Heart right ventricle (tissue), 16 donors: ENCODE data around the gene TMEM63A. TPM values are rescaled to one million over a fixed set of nuclear protein-coding genes. Genes with fewer than 3 reads are reported as not detected.

Experiments
- ATAC-seq, 8 donors: fragments of 200-7000 bp; cut with Tn5 transposase; one replicate each; pipeline ENCODE4 v1.9.1; 2020; ENCODE audit warnings: mild to moderate bottlenecking in 8 of 8, moderate library complexity in 8 of 8, moderate number of reproducible peaks in 1 of 8
- DNase-seq, 2 donors: peaks; one replicate each; pipeline ENCODE4 v3.0.0-alpha.2; 2020
- H3K27ac ChIP-seq, 10 donors: fragments of 200-600 bp; sonication (generic) in 2 of 10; one replicate each; pipeline versions ENCODE4 v1.5.0 to v1.8.0; 2020 to 2022; ENCODE audit warnings: mild to moderate bottlenecking in 3 of 10
- H3K27me3 ChIP-seq, 7 donors: fragments of 200-600 bp; one replicate each; pipeline ENCODE4 v1.8.0; 2021 to 2022; ENCODE audit warnings: mild to moderate bottlenecking in 2 of 7
- H3K36me3 ChIP-seq, 9 donors: fragments of 200-600 bp; sonication (generic) in 1 of 9; one replicate each; pipeline versions ENCODE4 v1.5.0 to v1.8.0; 2020 to 2022; ENCODE audit warnings: mild to moderate bottlenecking in 2 of 9
- H3K4me1 ChIP-seq, 9 donors: fragments of 200-600 bp; sonication (generic) in 1 of 9; one replicate each; pipeline versions ENCODE4 v1.5.0 to v1.8.0; 2020 to 2022; ENCODE audit warnings: mild to moderate bottlenecking in 4 of 9
- H3K4me3 ChIP-seq, 10 donors: fragments of 200-600 bp; sonication (generic) in 2 of 10; one replicate each; pipeline versions ENCODE4 v1.5.0 to v1.8.0; 2020 to 2022; ENCODE audit warnings: mild to moderate bottlenecking in 7 of 10, moderate library complexity in 2 of 10
- H3K9me3 ChIP-seq, 11 donors: fragments of 200-600 bp in 10 of 11; sonication (generic) in 2 of 11; one replicate each; pipeline versions ENCODE4 v1.5.0 to v1.8.0; 2013 to 2022; ENCODE audit warnings: mild to moderate bottlenecking in 2 of 11, control low read depth in 1 of 11, moderate library complexity in 1 of 11
- CTCF ChIP-seq, 9 donors: fragments of 200-600 bp; sonication (generic) in 2 of 9; IDR thresholded peaks; one replicate each; pipeline versions ENCODE4 v1.5.0 to v1.8.0; 2021 to 2022; ENCODE audit warnings: antibody characterized with exemption in 9 of 9, mild to moderate bottlenecking in 5 of 9, moderate library complexity in 1 of 9
- WGBS, 2 donors: extraction: QIAGEN DNeasy Blood & Tissue Kit; methylation state at CpG; one replicate each; pipeline ENCODE4 v1.1.7; 2013; ENCODE audit warnings: inconsistent platforms in 1 of 2; 5-methylcytosine and 5-hydroxymethylcytosine counted together
- intact Hi-C, 10 donors: fragments of 100-400 bp; cut with DNase I; formaldehyde crosslinking; loops; one replicate each; pipeline versions ENCODE4 v1.11.1 to v1.14.2; 2022
- polyA plus RNA-seq, 2 donors: library from polyadenylated mRNA; stranded (reverse); fragments of 200-250 nt; gene quantifications; one replicate each; pipeline ENCODE4 v1.2.3, GENCODE V29; 2013
- total RNA-seq, 10 donors: library from RNA; stranded (reverse); fragmentation: NEBNext Ultra II Directional in 3 of 10; extraction: Animal tissue kit (Norgen Biotek cat#: 25700) in 3 of 10; gene quantifications; one replicate each; pipeline versions ENCODE4 v1.2.1 to v1.2.4, GENCODE V29; 2021 to 2023
- donor health status: Arrhythmogenic right ventricular cardiomyopathy.
- donor health status: ischemic (EF 13 %, LVEDD 7.1; RV severe dilation, severe dysfunction).
- donor health status: healthy with polysubstance abuse.
- donor health status: DM: no; HTN: yes; CAD: no.
- donor health status: DM: no; HTN: no; CAD: no.
- donor health status: ischemic (EF 25% LVEDD 6.9; RV normal size, moderate dysfunction).
- donor health status: ischemic (EF 25% LVEDD 5.7; RV mildly dilated, moderate dysfunction).
- donor health status: healthy.
- donor health status: DM: yes; HTN: yes; CAD: no.
- donor health status: Ischemic cardiomyopathy.
- donor health status: ischemic (EF 35%, LVEDD 5.7; RV mildly dilated, moderate dysfunction).
- donor health status: nonischemic (EF 11% LVEDD 7.7; RV severe dilation, severe dysfunction).
- donor health status: DM: yes; HTN: yes; CAD: no.
- donor health status: PGD.
- donor health status: ischemic (EF 29% LVEDD 5.4; RV normal size, mild dysfunction).
- donor health status: nonischemic (EF 23%, LVEDD 6.1; RV moderate dilation, normal function).

TMEM63A gene
- total and polyA plus RNA-seq, 12 donors = 10.4 to 69.1 (median 24.7) TPM

- peak; percentile 39 to 63 (median 46) for ATAC-seq
These were observed 775 bp upstream of the TMEM63A start for GRCh38 chr1:225882694-225883615.

GRCh38 chr1:225881081-225881958 lies 860 bp downstream of the TMEM63A start:
- H3K27ac ChIP-seq = peak overlapping the region; percentile 85 to 98 (median 95)
- WGBS, 2 donors = 12 to 21% methylated on average over 25 of the region's 25 CpGs
- no peak for TF ChIP-seq CTCF (IDR thresholded peaks at IDR 0.05)
- peaks cover 0 to 19% (median 0%) of the 10 kb centered on the region in 9 donors for H3K36me3 ChIP-seq
- no peaks in the 10 kb centered on the region for H3K9me3 ChIP-seq
- peaks cover 30 to 63% (median 59%) of the 10 kb centered on the region in 9 donors for H3K4me1 ChIP-seq
- H3K4me3 ChIP-seq = peak overlapping the region; percentile 88 to 100 (median 98)
- ATAC-seq = peak; percentile 41 to 72 (median 58)
- H3K27me3 ChIP-seq = no peaks in the 10 kb centered on the region
- peak; percentile 60 to 68 for DNase-seq
- intact Hi-C loops = loop anchor here in 3 of 10 donors (2.0 to 5.0 kb wide), 3 partner anchors 36 to 71 kb away; partner anchors contain the start of gene EPHX1 (in 3 of the 3)

More at GRCh38 chr1:225882694-225883615, 775 bp upstream of the TMEM63A start:
- Histone ChIP-seq H3K9me3 (no peaks in the 10 kb centered on the region), H3K27ac (peak overlapping the region; percentile 85 to 98 (median 95)), H3K4me1 (peaks cover 23 to 51% (median 44%) of the 10 kb centered on the region in 9 donors), H3K27me3 (no peaks in the 10 kb centered on the region), H3K36me3 (peaks cover 0 to 5% (median 0%) of the 10 kb centered on the region in 9 donors), H3K4me3 (peak overlapping the region; percentile 88 to 100 (median 98))
- DNase-seq = peak; percentile 52 to 68
- TF ChIP-seq CTCF (IDR thresholded peaks at IDR 0.05) = peak in 2 of 9 donors; percentile 18 to 33
- WGBS, 2 donors = 6% methylated on average over 63 of the region's 63 CpGs
- intact Hi-C loops = loop anchor here in 3 of 10 donors (5.0 kb wide), 2 partner anchors 34 to 71 kb away; partner anchors contain the start of gene EPHX1 (in 2 of the 3)

DNA sequence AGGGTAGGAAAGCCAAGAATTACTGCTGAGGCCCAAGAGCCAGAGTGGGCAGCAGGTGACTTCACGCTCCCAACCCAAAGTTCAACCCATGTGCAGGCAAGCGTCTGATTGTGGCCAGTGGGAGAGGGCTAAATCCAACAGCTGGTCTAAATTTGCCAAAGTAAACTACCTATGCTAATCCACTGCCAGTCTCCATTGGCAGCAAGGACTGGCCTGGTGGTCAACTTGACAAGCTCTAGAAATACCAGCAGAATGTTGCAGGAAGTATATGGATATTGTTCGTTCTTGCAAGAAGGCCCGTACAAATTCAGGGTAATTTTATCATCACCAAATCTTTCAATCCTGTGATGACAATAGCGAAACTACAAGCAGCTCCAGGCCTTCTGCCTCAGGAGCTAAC lies 1.5 kb downstream of the TMEM63A start:
- H3K27me3 ChIP-seq = no peaks in the 10 kb centered on the region
- peak overlapping the region in 8 of 10 donors; percentile 90 to 100 (median 98) for H3K4me3 ChIP-seq
- peak overlapping the region in 9 of 10 donors; percentile 85 to 98 (median 95) for H3K27ac ChIP-seq
- WGBS, 2 donors = 70 to 81% methylated on average over 5 of the region's 5 CpGs
- no peaks in the 10 kb centered on the region for H3K9me3 ChIP-seq
- DNase-seq (no peak), ATAC-seq (no peak)
- TF ChIP-seq CTCF (IDR thresholded peaks at IDR 0.05) = no peak
- peaks cover 0 to 26% (median 0%) of the 10 kb centered on the region in 9 donors for H3K36me3 ChIP-seq
- peaks cover 30 to 65% (median 61%) of the 10 kb centered on the region in 9 donors for H3K4me1 ChIP-seq
- intact Hi-C loops = loop anchor here in 3 of 10 donors (2.0 to 5.0 kb wide), 3 partner anchors 37 to 70 kb away; partner anchors contain the start of gene EPHX1 (in 3 of the 3)
